DND-41 (cell line): ENCODE results near the gene ESCO1.

Experiments used
- ATAC-seq: fragments of 200-7000 bp; cut with Tn5 transposase; 3 replicates; pipeline ENCODE4 v1.9.1; 2021; ENCODE audit warnings: low read depth; ENCODE audit not compliant: insufficient read depth
- DNase-seq: peaks from one replicate; pipeline ENCODE4 v3.0.0-alpha.2; 2020
- H2AFZ ChIP-seq: 2 replicates; pipeline ENCODE4 v1.6.0; 2012; ENCODE audit warnings: low read depth, low read length
- H3K27ac ChIP-seq: 2 replicates; pipeline ENCODE4 v1.5.1; 2012; ENCODE audit warnings: low read length, inconsistent platforms
- H3K27me3 ChIP-seq: fragments of 200-600 bp; sonication (generic); 2 replicates; pipeline ENCODE4 v1.6.0; 2012; ENCODE audit warnings: low read length, mild to moderate bottlenecking, inconsistent platforms; ENCODE audit not compliant: insufficient read depth, poor library complexity
- H3K36me3 ChIP-seq: 2 replicates; pipeline ENCODE4 v1.5.1; 2012; ENCODE audit warnings: low read length, inconsistent platforms; ENCODE audit not compliant: insufficient read depth
- H3K4me1 ChIP-seq: 2 replicates; pipeline ENCODE4 v1.5.1; 2012; ENCODE audit warnings: mild to moderate bottlenecking, low read length; ENCODE audit not compliant: insufficient read depth
- H3K4me2 ChIP-seq: 2 replicates; pipeline ENCODE4 v1.6.0; 2012; ENCODE audit warnings: mild to moderate bottlenecking, moderate library complexity, low read length, inconsistent platforms; ENCODE audit not compliant: insufficient read depth
- H3K4me3 ChIP-seq, 2 experiments: fragments of 200-600 bp in 1 of 2; shearing (Covaris generic) in 1 of 2; 2 replicates each; pipeline ENCODE4 v1.5.1; 2012 to 2016; ENCODE audit warnings: inconsistent platforms in 2 of 2, low read length in 2 of 2, mild to moderate bottlenecking in 2 of 2, low read depth in 1 of 2, moderate library complexity in 1 of 2
- H3K79me2 ChIP-seq: 2 replicates; pipeline ENCODE4 v1.6.0; 2012; ENCODE audit warnings: low read length, inconsistent platforms; ENCODE audit not compliant: insufficient read depth
- H3K9ac ChIP-seq: 2 replicates; pipeline ENCODE4 v1.6.0; 2012; ENCODE audit warnings: low read depth, mild to moderate bottlenecking, inconsistent platforms, low read length, moderate library complexity
- H3K9me3 ChIP-seq: 2 replicates; pipeline ENCODE4 v1.5.1; 2012; ENCODE audit warnings: low read length, moderate library complexity, mild to moderate bottlenecking, inconsistent platforms; ENCODE audit not compliant: insufficient read depth, severe bottlenecking
- H4K20me1 ChIP-seq: 2 replicates; pipeline ENCODE4 v1.6.0; 2012; ENCODE audit warnings: low read length; ENCODE audit not compliant: insufficient read depth
- EZH2 ChIP-seq: IDR thresholded peaks from 3 replicates; pipeline ENCODE4 v1.6.1; 2012; ENCODE audit warnings: borderline replicate concordance, low read depth, mild to moderate bottlenecking, moderate library complexity, low read length, inconsistent platforms; ENCODE audit not compliant: severe bottlenecking
- TF ChIP-seq, protein P1 (sequence below): IDR thresholded peaks from 2 replicates; pipeline ENCODE4 v1.5.1; 2012; ENCODE audit warnings: borderline replicate concordance, low read length, moderate library complexity, mild to moderate bottlenecking; ENCODE audit not compliant: poor library complexity, severe bottlenecking; ENCODE audit errors: extremely low read depth

ESCO1 gene

DNA sequence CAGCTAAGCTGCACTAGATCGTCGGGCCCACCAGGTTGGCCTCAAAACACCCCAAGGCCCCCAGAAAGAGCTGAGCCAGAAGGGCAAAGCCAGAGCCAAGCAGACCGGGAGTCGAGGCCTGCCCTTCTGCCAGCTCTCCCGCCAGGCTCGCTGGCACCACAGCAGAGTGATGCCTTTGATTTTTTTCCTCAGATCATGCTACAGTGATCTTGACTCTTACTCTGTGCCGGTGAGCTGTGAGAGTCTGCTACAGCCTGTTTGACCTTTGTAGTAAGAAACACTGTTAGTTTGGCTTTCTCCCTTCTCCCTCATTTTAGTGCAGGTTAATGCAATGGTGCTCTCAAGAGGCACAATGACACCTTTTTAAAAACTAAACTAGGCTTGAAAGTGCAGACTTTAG lies 97.8 kb downstream of the ESCO1 start:
- Histone ChIP-seq H3K9ac (no peak overlapping the region), H3K4me2 (no peak overlapping the region), H3K4me1 (no peaks in the 10 kb centered on the region), H2AFZ (no peak overlapping the region), H4K20me1 (no peaks in the 10 kb centered on the region), H3K4me3 (no peak overlapping the region), H3K27me3 (no peaks in the 10 kb centered on the region), H3K79me2 (no peaks in the 10 kb centered on the region), H3K9me3 (no peaks in the 10 kb centered on the region), H3K36me3 (no peaks in the 10 kb centered on the region), H3K27ac (no peak overlapping the region)
- TF ChIP-seq, protein P1, sequence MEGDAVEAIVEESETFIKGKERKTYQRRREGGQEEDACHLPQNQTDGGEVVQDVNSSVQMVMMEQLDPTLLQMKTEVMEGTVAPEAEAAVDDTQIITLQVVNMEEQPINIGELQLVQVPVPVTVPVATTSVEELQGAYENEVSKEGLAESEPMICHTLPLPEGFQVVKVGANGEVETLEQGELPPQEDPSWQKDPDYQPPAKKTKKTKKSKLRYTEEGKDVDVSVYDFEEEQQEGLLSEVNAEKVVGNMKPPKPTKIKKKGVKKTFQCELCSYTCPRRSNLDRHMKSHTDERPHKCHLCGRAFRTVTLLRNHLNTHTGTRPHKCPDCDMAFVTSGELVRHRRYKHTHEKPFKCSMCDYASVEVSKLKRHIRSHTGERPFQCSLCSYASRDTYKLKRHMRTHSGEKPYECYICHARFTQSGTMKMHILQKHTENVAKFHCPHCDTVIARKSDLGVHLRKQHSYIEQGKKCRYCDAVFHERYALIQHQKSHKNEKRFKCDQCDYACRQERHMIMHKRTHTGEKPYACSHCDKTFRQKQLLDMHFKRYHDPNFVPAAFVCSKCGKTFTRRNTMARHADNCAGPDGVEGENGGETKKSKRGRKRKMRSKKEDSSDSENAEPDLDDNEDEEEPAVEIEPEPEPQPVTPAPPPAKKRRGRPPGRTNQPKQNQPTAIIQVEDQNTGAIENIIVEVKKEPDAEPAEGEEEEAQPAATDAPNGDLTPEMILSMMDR: no peak
- DNase-seq (no peak), ATAC-seq (no peak)

DNA sequence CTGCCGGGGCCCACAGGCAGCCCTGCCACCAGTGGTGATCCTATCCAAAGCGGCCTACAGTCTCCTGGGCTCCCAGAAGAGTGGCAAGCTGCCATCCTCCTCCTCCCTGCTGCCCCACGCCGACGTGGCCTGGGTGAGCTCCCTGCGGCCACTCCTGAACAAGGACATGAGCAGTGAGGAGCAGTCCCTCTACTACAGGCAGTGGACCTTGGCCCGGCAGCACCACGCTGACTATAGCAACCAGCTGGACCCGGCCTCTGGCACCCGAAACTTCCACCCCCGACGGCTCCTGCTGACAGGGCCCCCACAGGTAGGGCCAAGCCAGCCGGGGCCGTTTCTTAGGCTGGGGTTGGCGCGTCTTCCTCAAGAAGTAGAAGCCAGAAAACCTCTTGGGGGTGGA lies 100.5 kb downstream of the ESCO1 start:
- Histone ChIP-seq H2AFZ (no peak overlapping the region), H3K36me3 (no peaks in the 10 kb centered on the region), H3K9ac (no peak overlapping the region), H3K27ac (no peak overlapping the region), H3K4me3 (no peak overlapping the region), H3K79me2 (no peaks in the 10 kb centered on the region), H3K4me2 (no peak overlapping the region), H3K27me3 (peaks cover 4% of the 10 kb centered on the region), H3K9me3 (no peaks in the 10 kb centered on the region), H3K4me1 (no peaks in the 10 kb centered on the region), H4K20me1 (no peaks in the 10 kb centered on the region)
- TF ChIP-seq, protein P1: no peak
- TF ChIP-seq EZH2: no peak
- ATAC-seq (no peak), DNase-seq (no peak)

DNA sequence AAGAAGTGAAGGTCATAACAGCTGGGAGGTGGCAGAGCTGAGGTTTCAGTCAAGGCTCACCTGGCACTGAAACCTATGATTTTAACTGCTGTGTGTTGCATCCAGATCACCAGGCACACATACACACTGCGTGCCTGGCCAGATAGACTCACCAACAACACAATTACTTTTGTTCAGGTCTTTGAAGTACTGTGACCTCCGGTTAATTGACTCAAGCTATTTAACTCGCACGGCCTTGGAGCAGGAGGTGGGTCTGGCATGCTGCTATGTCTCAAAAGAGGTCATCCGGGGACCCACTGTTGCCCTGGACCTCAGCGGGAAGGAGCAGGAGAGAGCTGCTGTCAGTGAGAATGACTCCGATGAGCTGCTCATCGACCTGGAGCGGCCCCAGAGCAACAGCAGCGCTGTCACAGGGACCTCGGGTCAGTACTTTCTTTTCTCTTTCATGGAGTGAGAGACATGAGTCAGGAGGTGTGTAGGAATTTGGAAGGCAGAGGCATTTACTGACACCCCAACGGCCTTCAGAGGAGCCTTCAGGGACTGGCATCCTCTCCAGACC lies 104.1 kb downstream of the ESCO1 start:
- H3K4me2 ChIP-seq: no peak overlapping the region
- no peak overlapping the region for H2AFZ ChIP-seq
- TF ChIP-seq EZH2: no peak
- TF ChIP-seq, protein P1: no peak
- no peaks in the 10 kb centered on the region for H3K9me3 ChIP-seq
- H3K27ac ChIP-seq: no peak overlapping the region
- no peak overlapping the region for H3K4me3 ChIP-seq
- no peaks in the 10 kb centered on the region for H3K4me1 ChIP-seq
- H3K9ac ChIP-seq: no peak overlapping the region
- H3K36me3 ChIP-seq: no peaks in the 10 kb centered on the region
- DNase-seq (no peak), ATAC-seq (no peak)
- no peaks in the 10 kb centered on the region for H3K79me2 ChIP-seq
- H3K27me3 ChIP-seq: peaks cover 4% of the 10 kb centered on the region
- H4K20me1 ChIP-seq: no peaks in the 10 kb centered on the region

DNA sequence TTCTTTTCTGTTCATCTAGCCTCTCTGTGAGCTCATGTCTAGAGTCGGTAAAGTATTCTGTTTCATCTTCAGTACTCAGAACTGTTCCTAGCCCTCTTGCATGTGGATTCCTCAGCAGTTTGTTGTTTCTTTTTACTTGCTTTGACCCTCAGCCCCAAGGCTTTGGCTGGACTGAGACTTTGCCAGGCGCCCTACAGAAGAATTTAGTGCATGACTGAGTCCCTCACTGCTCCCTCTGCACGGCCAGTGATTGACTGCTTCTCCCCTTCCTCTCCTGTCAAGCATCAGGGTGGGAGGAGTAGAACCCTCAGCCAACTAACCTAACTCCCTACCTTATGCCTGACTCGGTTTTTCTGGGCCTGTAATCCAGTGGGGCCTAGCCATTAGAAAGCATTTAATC lies 109.8 kb downstream of the ESCO1 start:
- H3K79me2 ChIP-seq: no peaks in the 10 kb centered on the region
- no peak overlapping the region for H3K9ac ChIP-seq
- no peak for TF ChIP-seq EZH2
- TF ChIP-seq, protein P1: no peak
- H3K9me3 ChIP-seq: no peaks in the 10 kb centered on the region
- H4K20me1 ChIP-seq: no peaks in the 10 kb centered on the region
- no peak overlapping the region for H3K27ac ChIP-seq
- H3K4me2 ChIP-seq: no peak overlapping the region
- DNase-seq (no peak), ATAC-seq (no peak)
- H3K4me3 ChIP-seq: no peak overlapping the region
- H3K36me3 ChIP-seq: no peaks in the 10 kb centered on the region
- H2AFZ ChIP-seq: no peak overlapping the region
- no peaks in the 10 kb centered on the region for H3K4me1 ChIP-seq
- no peaks in the 10 kb centered on the region for H3K27me3 ChIP-seq
